Measurements from ENCODE around the gene FAM89B.
A peak's percentile ranks its signal among the peaks of the same experiment; 100 is the strongest.

Gene FAM89B

DNA sequence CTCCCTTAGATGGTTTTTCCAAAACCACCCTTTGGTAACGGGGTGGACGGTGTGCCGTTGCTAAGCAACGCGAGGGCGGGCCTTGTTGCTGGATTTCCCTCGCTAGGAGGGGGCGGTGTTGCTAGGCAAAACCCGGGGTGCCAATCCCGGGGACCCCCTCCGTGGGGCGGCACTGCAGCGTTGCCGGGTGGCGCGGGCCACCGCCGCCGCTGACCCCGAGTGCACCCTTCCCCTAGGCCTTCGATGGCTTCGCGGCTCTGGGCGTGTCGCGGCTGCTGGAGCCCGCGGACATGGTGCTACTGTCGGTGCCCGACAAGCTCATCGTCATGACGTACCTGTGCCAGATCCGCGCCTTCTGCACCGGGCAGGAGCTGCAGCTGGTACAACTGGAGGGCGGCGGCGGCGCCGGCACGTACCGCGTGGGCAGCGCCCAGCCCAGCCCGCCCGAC is 12.4 kb downstream of the FAM89B start:
- no peak overlapping the region for H3K4me3 ChIP-seq (ENCODE audit: low read depth, low read length)
- TF ChIP-seq, protein P1, sequence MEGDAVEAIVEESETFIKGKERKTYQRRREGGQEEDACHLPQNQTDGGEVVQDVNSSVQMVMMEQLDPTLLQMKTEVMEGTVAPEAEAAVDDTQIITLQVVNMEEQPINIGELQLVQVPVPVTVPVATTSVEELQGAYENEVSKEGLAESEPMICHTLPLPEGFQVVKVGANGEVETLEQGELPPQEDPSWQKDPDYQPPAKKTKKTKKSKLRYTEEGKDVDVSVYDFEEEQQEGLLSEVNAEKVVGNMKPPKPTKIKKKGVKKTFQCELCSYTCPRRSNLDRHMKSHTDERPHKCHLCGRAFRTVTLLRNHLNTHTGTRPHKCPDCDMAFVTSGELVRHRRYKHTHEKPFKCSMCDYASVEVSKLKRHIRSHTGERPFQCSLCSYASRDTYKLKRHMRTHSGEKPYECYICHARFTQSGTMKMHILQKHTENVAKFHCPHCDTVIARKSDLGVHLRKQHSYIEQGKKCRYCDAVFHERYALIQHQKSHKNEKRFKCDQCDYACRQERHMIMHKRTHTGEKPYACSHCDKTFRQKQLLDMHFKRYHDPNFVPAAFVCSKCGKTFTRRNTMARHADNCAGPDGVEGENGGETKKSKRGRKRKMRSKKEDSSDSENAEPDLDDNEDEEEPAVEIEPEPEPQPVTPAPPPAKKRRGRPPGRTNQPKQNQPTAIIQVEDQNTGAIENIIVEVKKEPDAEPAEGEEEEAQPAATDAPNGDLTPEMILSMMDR (IDR thresholded peaks at IDR 0.05; ENCODE audit: low read depth, low read length), result no peak

DNA sequence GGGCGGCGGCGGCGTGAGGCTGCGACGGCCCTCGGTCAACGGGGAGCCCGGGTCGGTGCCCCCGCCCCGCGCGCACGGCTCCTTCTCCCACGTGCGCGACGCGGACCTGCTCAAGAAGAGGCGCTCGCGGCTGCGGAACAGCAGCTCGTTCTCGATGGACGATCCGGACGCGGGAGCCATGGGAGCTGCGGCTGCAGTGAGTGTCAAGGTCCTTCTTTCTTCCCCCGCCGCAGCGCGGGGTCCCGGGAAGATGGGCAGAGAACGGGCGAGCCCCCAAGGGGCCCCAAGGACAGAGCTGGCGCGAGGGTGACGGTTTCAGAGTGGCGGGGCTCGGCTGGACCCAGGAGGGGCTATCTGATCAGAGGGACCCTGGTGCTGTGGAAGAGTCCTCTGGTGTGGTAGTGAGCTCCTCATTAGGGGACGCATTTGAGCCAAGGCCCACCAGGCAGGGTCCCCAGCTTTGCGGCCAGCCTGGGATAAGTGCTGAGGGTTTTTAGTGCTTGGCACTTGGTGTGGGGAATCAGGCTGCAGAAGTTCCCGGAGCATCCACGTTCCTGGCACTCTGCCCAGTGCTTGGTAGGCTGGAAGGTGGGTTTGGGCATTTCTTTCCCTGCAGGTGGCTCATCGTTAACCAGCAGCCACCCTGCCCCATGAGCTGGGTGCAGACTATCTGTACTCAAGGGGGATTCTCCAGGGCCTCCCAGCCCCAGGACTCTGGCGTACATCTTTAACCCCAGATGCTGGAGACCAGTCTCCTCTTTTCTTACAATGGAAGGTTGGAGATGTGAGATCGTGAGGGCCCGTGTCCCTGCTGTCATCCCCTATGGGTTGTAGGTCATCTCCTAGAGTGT is 13.3 kb downstream of the FAM89B start:
- TF ChIP-seq, protein P1 (IDR thresholded peaks at IDR 0.05; ENCODE audit: low read depth, low read length), result no peak
- H3K4me3 ChIP-seq (ENCODE audit: low read depth, low read length), result no peak overlapping the region

DNA sequence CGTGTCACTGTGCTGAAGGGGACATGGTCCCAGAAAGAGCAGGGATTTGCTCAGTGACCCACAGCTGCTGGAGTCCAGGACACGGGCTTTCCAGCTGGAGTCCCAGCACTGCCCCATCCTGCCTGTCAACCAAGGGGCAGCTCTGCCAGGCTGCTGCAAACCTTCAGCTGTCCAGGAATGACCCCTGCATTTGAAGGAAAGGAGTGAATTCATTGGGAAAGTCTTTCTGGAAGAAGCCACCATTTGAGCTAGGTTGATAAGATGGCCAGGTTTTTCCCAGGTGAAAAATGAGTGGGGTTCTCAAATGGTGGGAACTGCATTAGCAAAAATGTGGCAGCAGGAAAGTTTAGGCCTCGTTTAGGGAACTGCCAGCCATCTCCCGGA is 13.9 kb downstream of the FAM89B start:
- H3K4me3 ChIP-seq (ENCODE audit: low read depth, low read length), result no peak overlapping the region
- TF ChIP-seq, protein P1 (IDR thresholded peaks at IDR 0.05; ENCODE audit: low read depth, low read length), result no peak

DNA sequence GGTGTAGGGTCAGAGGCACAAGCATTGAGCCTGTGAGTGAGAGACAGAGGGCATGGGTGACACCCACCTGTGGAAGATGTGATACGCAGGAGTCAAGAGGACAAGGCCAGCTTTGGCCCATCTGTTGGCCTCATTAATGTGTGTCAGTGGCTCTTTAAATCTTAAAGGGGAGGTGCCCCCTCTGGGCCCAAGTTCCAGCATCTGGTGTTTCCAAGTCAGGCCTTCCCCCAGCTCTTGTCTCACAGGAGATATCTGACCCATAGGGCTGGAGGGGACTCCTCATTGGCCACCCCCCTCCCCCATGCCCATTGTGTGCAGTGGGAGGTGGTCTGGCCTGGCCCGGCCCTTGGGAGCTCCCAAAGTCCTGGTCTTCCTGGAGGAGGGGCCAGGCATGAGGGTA is 14.3 kb downstream of the FAM89B start:
- no peak overlapping the region for H3K4me3 ChIP-seq (ENCODE audit: low read depth, low read length)
- TF ChIP-seq, protein P1 (IDR thresholded peaks at IDR 0.05; ENCODE audit: low read depth, low read length), result no peak

DNA sequence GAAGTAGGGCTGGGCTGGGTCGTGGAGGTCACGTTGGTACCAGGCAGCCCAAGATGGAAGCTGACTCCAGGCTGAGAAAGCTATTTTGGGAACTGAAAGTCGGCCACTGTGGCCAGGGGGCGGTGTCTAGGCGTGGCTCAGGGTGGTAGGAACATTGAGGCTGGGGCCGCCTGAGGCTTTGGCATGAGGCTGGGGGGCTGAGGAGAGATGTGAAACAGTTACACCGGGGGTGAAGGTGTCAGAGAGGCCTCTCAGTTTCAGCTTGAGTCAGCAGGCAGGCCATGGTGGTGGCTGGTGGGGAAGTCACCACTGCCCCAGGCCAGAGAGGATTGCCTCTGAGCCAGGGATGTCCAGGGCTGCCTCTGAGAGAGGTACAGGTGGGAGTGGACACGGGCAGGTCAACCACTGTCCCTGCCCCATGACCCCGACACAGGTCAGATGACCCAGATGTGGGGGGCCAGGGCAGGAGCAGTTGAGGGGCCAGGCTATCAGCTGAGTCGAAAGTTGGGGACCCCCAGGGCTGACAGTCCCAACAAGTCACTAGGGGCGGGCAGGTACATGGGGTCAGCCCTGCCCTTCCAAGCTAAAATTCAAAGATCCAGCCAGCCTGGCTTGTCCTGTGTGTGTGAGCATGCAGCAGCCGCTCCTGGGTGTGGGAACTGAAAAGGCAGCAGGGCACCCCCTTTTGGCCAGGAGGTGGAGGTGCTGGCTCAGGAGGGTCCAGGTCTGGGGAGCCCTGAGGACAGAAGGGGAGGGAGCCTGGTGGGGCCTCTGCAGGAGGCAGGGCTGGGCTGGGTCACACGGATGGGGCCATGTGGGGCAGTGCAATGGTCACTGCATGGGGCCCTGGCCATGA is 16.1 kb downstream of the FAM89B start:
- H3K4me3 ChIP-seq (ENCODE audit: low read depth, low read length), result no peak overlapping the region
- TF ChIP-seq, protein P1 (IDR thresholded peaks at IDR 0.05; ENCODE audit: low read depth, low read length), result peak; percentile 41

DNA sequence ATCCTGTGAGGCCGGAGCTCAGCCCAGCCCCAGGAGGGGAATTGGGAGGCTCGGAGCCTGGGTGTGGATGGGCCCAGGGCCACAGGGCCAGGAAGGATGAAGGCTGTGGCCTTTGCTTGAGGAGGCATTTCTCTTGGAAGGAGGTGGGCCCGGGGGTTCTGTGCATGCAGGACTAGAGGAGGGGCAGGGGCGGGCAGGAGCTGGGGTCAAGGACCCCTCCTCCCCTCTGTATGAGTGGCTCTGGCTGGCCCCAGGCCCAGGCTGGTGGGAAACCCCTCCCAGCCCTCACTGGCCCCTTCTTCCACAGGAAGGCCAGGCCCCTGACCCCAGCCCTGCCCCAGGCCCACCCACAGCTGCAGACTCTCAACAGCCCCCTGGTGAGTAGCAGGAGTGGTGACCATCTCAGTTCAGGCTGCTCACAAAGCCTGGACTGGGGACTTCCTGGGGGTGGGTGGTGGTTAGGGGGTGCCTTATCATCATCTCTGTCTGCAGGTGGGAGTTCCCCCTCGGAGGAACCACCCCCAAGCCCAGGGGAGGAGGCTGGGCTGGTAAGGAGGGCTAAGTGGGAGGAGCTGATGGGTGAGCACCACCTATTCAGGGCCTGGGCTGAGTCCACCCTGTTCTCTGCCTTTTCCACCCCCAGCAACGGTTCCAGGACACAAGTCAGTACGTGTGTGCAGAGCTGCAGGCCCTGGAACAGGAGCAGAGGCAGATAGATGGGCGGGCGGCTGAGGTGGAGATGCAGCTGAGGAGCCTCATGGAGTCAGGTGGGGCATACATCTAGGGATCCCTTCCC is 17.3 kb downstream of the FAM89B start:
- TF ChIP-seq, protein P1 (IDR thresholded peaks at IDR 0.05; ENCODE audit: low read depth, low read length), result no peak
- no peak overlapping the region for H3K4me3 ChIP-seq (ENCODE audit: low read depth, low read length)
